Right lobe of liver (tissue), 4 donors: ENCODE measurements around the gene PIP5K1B.

Experiments used
- CTCF ChIP-seq, 4 donors: fragments of 200-600 bp in 3 of 4; fragments of 450-650 bp in 1 of 4; IDR thresholded peaks; one replicate each; pipeline versions ENCODE4 v1.5.1 to v1.8.0; 2016 to 2022; ENCODE audit warnings: antibody characterized with exemption in 4 of 4, mild to moderate bottlenecking in 2 of 4
- POLR2A ChIP-seq: fragments of 450-650 bp; IDR thresholded peaks from one replicate; pipeline ENCODE4 v1.6.1; 2017; ENCODE audit warnings: antibody characterized with exemption, mild to moderate bottlenecking
- donor health status: DM: no; HTN: no; CAD: no.
- donor health status: DM: no; HTN: no; CAD: no.
- donor health status: DM: no; HTN: yes; CAD: no.

GRCh38 chr9:68957479-68957878, 252.4 kb downstream of the PIP5K1B start:
- no peak for TF ChIP-seq CTCF (IDR thresholded peaks at IDR 0.05)
- no peak for TF ChIP-seq POLR2A
